Epithelial cell of esophagus (primary cell): ENCODE measurements around the gene GADD45G.

Experiments used
- DNase-seq: peaks from one replicate; pipeline ENCODE4 v3.0.0; 2010; ENCODE audit warnings: low read depth
- H3K4me3 ChIP-seq: 2 replicates; pipeline ENCODE4 v1.5.1; 2011; ENCODE audit warnings: mild to moderate bottlenecking, low read length, control low read depth
- TF ChIP-seq, protein P1 (sequence below): IDR thresholded peaks from 2 replicates; pipeline ENCODE4 v1.5.1; 2011; ENCODE audit warnings: low read depth, mild to moderate bottlenecking, low read length, control low read depth, inconsistent platforms; ENCODE audit not compliant: insufficient read depth; ENCODE audit errors: missing control alignments

Gene GADD45G

DNA sequence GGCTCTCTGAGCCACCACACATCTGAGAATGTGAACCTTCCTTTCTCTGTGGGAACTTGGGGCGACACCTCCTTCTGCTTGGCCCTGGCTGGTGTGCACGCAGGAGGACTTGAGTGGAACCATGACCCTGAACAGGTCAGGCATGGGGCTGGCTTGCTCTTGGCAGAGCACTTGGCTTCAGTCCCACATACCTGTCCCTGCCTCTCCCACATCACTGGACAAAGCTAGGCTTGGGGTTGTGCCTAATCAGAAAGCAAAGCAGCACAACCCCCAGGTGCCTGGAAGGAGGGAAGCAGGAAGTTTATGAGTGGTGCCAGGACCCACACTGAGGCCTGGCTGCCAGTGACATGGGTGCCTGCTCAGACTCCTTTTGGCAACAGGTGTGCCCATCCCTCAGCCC is 13.2 kb downstream of the GADD45G start:
- TF ChIP-seq, protein P1, sequence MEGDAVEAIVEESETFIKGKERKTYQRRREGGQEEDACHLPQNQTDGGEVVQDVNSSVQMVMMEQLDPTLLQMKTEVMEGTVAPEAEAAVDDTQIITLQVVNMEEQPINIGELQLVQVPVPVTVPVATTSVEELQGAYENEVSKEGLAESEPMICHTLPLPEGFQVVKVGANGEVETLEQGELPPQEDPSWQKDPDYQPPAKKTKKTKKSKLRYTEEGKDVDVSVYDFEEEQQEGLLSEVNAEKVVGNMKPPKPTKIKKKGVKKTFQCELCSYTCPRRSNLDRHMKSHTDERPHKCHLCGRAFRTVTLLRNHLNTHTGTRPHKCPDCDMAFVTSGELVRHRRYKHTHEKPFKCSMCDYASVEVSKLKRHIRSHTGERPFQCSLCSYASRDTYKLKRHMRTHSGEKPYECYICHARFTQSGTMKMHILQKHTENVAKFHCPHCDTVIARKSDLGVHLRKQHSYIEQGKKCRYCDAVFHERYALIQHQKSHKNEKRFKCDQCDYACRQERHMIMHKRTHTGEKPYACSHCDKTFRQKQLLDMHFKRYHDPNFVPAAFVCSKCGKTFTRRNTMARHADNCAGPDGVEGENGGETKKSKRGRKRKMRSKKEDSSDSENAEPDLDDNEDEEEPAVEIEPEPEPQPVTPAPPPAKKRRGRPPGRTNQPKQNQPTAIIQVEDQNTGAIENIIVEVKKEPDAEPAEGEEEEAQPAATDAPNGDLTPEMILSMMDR, result no peak
- H3K4me3 ChIP-seq, result no peak overlapping the region
- DNase-seq, result no peak

DNA sequence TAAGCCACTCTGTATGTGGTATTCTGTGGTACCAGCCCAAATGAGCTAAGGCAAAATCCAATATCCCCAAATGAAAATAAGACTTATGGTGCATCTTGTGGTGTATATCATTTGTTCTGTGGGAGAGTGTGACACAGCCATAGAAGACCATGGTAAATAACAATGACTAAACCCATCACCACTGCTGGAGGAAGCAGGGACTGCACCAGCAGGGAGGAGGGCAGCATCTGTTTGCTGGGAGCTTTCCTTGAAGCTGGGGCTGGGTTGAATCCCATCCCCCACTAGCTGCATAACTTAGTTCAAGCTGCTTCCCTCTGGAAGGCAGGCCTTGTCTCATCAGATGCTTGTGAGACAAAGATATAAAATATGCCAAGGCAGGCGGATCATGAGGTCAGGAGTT is 14.2 kb downstream of the GADD45G start:
- TF ChIP-seq, protein P1, result no peak
- no peak for DNase-seq
- H3K4me3 ChIP-seq, result no peak overlapping the region

DNA sequence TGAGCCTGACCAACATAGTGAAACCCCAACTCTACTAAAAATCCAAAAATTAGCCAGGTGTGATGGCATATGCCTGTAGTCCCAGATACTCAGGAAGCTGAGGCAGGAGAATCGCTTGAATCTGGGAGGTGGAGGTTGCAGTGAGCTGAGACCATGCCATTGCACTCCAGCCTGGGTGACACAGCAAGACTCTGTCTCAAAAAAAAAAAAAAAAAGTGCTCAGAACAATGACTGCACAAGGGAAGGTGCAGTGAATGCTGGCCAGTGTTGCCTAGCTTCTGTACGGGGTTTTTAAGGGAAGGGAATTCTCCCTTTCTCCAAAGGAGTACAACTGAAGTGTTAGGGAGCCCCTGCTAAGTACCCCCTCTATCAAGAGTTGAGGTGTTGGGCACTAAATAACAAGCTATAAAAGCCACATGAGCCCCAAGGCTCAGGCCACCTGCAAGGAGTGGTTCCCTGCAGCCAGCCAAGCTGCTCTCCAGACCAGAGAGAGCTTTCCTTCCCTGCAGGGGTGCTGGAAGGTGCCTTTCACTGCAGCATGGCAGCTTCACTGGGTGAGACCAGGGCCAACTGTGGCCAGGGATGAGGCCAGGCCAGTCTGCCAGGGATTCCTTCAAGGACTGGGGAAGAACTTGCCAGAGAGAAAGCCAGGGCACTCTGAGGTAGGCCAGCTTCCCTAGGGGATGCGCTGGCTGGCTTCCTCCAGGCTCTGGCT is 14.8 kb downstream of the GADD45G start:
- DNase-seq, result no peak
- no peak overlapping the region for H3K4me3 ChIP-seq
- TF ChIP-seq, protein P1, result no peak

DNA sequence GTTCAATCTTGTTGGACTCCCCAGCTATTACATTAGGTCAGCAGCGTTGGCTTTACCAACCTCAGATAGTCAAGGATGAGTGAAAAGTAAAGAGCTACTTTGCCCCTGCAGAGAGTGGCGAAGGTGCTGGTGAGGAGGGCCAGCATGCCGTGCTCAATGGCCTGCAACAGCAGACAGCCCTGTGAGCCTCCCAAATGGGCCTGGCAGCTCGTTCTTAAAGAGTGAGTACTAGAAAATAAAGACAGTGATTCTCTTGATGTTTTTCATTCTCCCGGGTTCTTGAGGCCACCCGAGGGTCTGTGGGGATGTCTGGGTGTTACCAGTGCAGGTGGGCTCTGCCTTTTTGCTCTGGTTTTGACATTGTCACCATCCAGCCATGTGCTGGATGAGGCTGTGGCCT is 16.2 kb downstream of the GADD45G start:
- no peak for DNase-seq
- TF ChIP-seq, protein P1, result no peak
- H3K4me3 ChIP-seq, result no peak overlapping the region

DNA sequence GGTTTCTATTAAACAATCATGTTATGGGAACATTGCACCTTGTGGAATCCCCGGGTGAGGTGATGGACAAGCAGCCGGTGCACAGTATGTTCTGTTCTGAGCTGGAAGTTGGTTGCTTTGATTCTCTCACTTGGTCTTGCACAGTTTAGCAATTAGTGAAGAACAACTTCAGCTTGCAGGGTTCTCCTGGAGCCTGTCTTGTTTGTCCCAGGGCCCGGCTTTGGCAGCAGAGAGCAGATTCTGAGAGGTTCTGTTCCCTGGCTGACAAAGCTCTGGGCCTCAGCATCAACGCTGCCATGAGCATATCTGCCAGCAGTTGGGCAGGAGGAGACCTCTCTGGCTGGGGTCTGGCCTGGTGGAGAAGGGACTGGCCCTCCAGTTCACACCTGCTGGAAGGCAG is 16.9 kb downstream of the GADD45G start:
- TF ChIP-seq, protein P1, result no peak
- no peak for DNase-seq
- no peak overlapping the region for H3K4me3 ChIP-seq

DNA sequence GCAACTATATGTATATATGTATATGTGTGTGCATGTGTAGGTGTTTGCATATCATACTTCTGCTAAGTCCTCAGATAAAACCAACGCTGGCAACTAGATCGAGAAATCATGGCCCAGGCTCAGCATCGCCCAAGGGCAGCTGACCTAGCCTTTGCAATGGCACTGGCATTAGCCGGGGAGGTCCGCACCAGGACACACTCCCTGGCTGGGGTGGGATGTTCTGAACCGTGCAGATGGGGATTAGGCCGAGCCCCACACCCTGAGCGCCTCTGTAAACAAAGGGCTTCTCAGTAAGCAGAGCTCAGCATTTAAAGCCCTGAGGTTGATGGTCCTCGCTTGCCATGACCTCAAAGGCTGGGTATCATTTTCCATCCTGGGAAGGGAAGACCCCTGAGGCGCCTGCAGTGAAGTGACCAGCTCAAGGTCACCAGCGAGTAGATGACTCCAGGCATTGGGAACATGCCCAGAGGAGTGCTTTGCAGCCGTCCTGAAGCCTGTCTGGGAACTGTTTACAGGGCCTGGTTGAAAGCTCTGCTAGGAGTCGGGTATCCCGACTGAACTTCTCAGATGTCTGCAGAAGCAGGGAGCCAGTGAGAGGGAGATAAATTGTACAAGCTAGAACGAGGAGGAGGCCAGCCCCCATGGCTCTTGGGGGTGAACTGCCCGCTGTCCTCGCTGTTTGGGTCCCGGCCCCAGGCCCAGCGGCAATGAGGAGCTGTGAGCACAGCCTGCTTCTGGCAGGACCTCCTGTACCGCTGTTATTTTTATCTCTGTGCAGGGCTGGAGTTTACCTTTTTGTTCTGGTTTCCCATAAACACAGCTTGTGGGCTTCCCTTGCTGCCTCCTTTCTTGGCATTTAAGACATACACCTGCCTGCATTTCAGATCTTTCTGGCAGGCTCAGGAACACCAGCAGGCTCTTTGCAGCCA is 18.4 kb downstream of the GADD45G start:
- no peak for DNase-seq
- H3K4me3 ChIP-seq, result no peak overlapping the region

More for the DNA sequence above, 18.4 kb downstream of the GADD45G start:
- TF ChIP-seq, protein P1, result no peak
